Esophagus muscularis mucosa (tissue), 3 donors: ENCODE results near the gene ZNF483.

Experiments used
- POLR2A ChIP-seq: fragments of 450-650 bp; IDR thresholded peaks from one replicate; pipeline ENCODE4 v1.6.1; 2017; ENCODE audit warnings: antibody characterized with exemption, moderate library complexity, mild to moderate bottlenecking, low read depth
- POLR2AphosphoS5 ChIP-seq, 2 donors: sonication (generic); formaldehyde crosslinking; IDR thresholded peaks; one replicate each; pipeline ENCODE4 v1.6.1; 2017; ENCODE audit warnings: antibody characterized with exemption in 2 of 2
- TF ChIP-seq, protein P1 (sequence below), 3 experiments: fragments of 200-600 bp in 2 of 3; fragments of 450-650 bp in 1 of 3; sonication (generic) in 2 of 3; IDR thresholded peaks; one replicate each; pipeline ENCODE4 v1.5.1; 2017 to 2019; ENCODE audit warnings: antibody characterized with exemption in 3 of 3, mild to moderate bottlenecking in 2 of 3, moderate library complexity in 1 of 3

DNA sequence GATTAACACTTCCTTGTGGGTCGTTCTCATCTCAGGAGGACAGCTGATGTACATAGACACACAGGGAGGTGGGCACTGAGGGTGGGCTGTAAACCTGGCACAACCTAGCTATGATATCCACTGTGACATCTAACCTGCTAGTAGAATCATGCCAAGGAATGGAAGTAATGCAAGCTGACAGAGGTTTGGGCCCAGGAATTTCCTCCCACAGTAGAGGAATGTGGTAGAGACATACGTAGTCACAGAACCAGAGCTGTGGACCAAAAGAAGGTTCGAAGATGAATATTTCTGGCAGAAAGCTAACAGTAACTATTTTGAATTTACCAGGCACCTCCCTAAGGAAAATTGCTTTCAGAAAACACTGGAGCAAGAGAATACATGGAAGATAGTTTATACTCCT is 90.9 kb downstream of the ZNF483 start:
- no peak for TF ChIP-seq POLR2AphosphoS5 (IDR thresholded peaks at IDR 0.05)
- TF ChIP-seq POLR2A = no peak
- TF ChIP-seq, protein P1, sequence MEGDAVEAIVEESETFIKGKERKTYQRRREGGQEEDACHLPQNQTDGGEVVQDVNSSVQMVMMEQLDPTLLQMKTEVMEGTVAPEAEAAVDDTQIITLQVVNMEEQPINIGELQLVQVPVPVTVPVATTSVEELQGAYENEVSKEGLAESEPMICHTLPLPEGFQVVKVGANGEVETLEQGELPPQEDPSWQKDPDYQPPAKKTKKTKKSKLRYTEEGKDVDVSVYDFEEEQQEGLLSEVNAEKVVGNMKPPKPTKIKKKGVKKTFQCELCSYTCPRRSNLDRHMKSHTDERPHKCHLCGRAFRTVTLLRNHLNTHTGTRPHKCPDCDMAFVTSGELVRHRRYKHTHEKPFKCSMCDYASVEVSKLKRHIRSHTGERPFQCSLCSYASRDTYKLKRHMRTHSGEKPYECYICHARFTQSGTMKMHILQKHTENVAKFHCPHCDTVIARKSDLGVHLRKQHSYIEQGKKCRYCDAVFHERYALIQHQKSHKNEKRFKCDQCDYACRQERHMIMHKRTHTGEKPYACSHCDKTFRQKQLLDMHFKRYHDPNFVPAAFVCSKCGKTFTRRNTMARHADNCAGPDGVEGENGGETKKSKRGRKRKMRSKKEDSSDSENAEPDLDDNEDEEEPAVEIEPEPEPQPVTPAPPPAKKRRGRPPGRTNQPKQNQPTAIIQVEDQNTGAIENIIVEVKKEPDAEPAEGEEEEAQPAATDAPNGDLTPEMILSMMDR (IDR thresholded peaks at IDR 0.05) = no peak
